MV-4-11 (cell line): ENCODE results near the gene GRAMD2A.

Experiments used
- DNase-seq: peaks from one replicate; lab custom pipeline; 2025; lab: John Stamatoyannopoulos, UW

Gene GRAMD2A

GRCh38 chr15:72133211-72133610 lies 64.4 kb downstream of the GRAMD2A start:
- DNase-seq = no peak

GRCh38 chr15:72131922-72132321 lies 65.7 kb downstream of the GRAMD2A start:
- DNase-seq = no peak

DNA sequence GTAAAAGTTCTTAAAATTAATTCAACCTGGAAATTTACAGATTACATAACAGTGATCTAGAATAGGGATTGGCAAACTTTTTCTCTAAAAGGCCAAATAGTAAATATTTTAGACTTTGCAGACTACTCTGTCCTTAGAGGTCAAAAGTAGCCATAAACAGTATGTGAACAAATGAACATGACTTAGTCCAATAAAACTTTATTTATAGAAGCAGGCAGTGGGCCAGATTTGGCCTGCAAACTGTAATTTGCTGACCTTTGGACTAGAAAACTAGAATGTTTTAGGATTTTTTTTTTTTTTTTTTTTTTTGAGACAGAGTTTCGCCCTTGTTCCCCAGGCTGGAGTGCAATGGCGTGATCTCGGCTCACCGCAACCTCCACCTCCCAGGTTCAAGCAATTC lies 67.3 kb downstream of the GRAMD2A start:
- DNase-seq = no peak

- DNase-seq = no peak
Measured at GRCh38 chr15:72128359-72128758, 69.2 kb downstream of the GRAMD2A start.

DNA sequence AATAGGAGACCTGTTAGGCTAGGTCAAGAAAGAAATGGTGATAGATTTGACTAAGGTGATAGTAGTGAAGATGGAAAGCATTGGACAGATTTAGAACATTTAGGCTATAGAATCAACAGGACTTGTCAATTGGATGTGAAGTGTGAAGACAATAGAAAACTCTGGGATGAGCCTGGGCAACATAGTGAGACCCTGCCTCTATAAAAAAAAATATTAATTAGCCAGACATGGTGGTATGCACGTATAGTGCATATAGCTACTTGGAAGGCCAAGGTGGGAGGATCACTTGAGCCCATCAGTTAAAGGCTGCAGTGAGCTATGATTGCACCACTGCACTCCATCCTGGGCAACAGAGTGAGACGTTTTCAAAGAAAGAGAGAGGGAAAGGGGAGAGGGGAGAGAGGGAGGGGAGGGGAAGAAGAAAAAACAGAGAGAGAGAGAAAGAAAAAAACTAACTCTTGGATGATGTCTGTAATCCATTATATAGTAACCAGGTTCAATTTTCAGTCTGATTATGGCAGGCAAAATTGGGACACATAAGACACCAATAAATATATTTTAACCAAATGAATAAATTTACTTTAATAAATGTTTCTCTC lies 69.8 kb downstream of the GRAMD2A start:
- DNase-seq = no peak

DNA sequence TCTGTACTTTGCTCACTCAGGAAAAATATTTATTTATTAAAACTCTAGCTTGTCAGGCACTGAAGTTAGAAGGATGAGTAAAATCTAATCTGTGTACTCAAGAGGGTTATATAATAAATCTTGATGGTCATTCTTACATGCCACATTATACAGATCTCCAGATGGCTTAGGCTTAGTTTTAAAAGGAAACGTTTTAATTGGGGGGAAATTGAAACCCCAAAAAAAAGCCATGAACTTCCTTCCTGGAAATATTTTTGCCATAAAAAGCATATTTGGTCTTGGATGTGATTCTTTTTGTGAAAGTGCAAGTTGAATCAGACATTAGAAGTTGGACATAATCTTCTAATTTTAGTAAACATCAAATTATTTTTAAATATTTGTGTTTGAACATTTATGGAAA lies 73.4 kb downstream of the GRAMD2A start:
- DNase-seq = no peak

DNA sequence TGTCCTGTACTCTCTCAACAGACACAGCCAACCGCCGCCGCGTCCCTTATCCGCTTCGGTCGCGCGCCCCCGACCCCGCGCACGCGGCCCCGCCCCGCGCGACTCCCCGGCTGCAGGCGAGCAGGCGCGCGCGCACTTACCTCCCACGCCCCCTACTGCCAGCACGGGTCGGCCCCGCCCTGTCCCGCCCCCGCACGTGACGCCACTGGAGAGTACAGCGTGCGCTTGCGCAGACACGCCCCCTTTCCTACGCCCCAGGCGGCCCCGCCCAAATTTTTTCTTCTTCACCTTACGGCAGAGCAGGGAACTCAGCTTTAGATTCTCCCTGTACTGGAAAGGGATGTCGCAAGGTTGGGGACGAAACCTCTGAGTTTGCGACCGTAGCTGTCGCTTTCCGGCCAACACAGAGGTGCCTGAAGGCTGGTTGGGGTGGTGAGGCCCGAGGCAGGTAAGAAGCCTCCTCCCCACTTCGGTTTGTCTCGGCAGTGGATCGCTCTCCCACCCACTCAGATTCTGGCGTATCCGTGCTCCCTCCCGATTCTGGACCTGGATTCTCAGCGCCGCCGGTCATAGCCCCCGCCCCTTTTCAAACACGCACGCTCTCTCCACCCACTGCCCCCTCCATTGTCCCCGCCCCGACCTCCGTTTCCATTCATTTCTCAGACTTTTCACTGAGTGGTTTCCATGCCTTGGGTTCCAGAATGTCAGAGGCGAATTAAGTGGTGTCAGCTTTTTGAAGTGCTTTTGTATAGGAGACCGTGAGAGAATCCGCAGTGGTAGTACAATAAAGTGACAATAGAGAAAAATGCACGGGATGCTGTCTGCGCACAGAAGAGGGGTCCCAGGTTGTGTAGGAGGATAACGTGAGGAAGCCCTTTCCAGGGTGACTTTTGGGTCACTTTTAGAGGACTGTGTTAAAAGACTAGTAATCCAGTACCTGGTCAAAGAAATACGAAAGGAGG lies 79.3 kb downstream of the GRAMD2A start, which contains the start of the genes MYO9A and SENP8:
Gene MYO9A, minus strand, starts transcription at position 134 of the 962 bp plus-strand sequence. CDS start 71,587 bp downstream, outside the sequence.
Gene SENP8, plus strand, starts transcription at position 387 of the 962 bp plus-strand sequence. CDS start 21,221 bp downstream, outside the sequence.
- peak; percentile 98 for DNase-seq

GRCh38 chr15:72117486-72118016 lies 80.0 kb downstream of the GRAMD2A start:
- DNase-seq = no peak

DNA sequence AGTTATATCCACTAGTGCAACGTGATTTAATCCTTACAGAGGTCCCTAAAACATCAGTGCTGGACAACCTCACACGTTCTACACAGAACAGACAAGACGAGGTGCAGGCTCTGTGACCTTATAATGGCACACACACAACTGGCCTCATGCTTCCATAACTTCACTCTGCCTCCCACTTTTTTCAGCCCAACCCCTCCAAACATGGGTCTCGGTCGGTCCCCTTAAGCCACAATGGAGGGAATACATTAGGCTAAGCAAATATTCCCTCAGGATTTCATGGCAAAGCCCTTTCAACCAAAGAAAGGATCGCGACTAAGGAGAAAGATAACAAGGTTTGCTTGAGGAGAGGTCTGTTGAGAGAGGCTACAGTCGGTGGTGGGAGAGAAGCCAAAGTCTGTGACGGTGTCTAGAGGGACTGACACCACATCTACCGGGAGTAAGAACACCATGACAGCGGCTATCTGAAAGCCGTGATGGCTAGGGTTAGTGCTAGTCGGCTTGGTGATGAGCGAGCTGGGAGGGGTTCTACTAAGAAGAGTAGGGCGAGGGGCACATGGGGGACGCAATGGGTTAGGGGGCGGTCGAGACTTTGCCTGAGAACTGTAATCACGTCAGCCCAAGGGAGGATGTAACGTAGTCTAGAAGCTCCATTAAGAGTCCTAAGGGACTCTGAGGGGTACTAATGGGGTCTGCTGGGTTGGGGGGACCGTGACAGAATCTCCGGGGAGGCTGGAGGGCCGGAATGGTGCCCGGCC lies 80.7 kb downstream of the GRAMD2A start:
- no peak for DNase-seq

GRCh38 chr15:72113347-72114031 lies 84.1 kb downstream of the GRAMD2A start:
- no peak for DNase-seq

DNA sequence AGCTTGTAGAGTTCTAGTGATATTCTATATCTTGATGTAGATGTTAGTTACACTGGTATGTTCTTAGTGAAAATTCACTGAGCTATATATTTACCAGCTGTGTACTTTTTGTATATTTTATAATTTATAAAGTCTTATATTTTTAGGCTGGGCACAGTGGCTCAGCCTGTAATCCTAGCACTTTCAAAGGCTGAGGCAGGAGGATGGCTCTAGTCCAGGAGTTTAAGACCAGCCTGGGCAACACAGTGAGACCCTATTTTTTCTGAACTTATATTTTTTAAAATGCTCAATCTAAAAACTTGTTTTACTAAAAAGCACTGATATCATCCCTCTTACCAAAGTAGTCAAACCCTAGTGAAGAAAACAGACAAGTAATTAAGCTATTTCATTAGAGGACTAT lies 84.8 kb downstream of the GRAMD2A start:
- no peak for DNase-seq

DNA sequence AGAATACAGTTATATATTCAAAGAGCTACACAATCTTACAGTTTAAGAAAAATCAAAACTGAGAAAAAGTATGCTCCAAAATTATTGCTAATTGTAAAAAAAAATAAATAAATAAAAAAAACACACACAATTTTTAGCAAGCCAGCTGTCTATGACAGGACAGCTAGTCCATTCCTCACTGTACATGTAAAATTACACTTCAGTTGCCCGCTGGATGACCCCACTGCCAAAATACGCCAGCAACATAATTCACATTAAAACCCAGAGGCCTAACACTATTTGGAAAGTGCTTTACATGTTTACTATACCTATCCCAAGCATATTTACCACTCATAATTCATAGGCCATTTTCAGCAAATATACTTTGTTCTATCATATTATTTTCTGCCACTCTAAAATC lies 85.5 kb downstream of the GRAMD2A start:
- no peak for DNase-seq

DNA sequence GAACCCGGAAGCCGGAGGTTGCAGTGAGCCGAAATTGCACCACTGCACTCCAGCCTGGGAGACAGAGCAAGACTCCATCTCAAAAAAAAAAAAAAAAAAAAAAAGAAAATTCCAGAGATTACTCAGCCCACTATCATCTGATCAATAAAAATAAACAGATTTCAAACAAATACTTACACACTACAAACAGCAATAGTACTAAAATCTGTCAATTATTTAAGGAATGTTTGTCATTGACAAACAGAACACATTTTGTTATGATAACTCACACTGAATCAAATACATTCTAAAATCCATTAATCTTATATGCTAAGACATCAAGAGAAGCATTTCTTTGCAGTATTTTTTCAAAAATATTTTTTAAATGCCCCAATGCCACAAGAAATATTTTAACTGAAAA lies 87.2 kb downstream of the GRAMD2A start:
- no peak for DNase-seq
